HCT116 (cell line): ENCODE data around the gene CALCOCO1. TPM values are rescaled to one million over a fixed set of nuclear protein-coding genes. Genes with fewer than 3 reads are reported as not detected.

Experiments used
- ATAC-seq: fragments of 200-7000 bp; cut with Tn5 transposase; 2 replicates; pipeline ENCODE4 v1.9.1; 2020; ENCODE audit warnings: mild to moderate bottlenecking, moderate library complexity
- BruUV-seq: library from RNA; stranded (reverse); fragments of 400-500 nt; replicated peaks from 2 replicates; lab custom pipeline; 2021; lab: Mats Ljungman, UMichigan
- CTCF ChIA-PET: fragments of 300-600 bp; sonication (Branson Sonifier 250); formaldehyde crosslinking; loops from one replicate; lab custom pipeline; 2021; ENCODE audit warnings: antibody characterized with exemption; lab: Charles Lee
- POLR2A ChIA-PET: fragments of 300-600, 350-600 bp; sonication (Branson Sonifier 250); formaldehyde crosslinking; loops from one replicate; lab custom pipeline; 2021; ENCODE audit warnings: antibody characterized with exemption; lab: Charles Lee
- RAD21 ChIA-PET, 2 experiments: fragments of 300-600 bp; sonication (Branson Sonifier 250); formaldehyde crosslinking; loops; one replicate each; lab custom pipeline; 2023; ENCODE audit warnings: low total read pairs in 2 of 2; ENCODE audit not compliant: uncharacterized antibody in 2 of 2, unreplicated experiment in 2 of 2, low non-redundant PET in 1 of 2; lab: Charles Lee
- DNase-seq: peaks from one replicate; pipeline ENCODE4 v3.0.0-alpha.2; 2010; ENCODE audit warnings: low read depth, low spot score
- H2AFZ ChIP-seq: fragments of 200-600 bp; shearing (Covaris generic), sonication (generic); 2 replicates; pipeline ENCODE4 v1.6.1; 2017; ENCODE audit warnings: low read depth, mixed run types, mixed read lengths, antibody characterized with exemption, low read length; ENCODE audit not compliant: poor library complexity, severe bottlenecking
- H3K27ac ChIP-seq: 2 replicates; pipeline ENCODE4 v1.5.1; 2012; ENCODE audit warnings: low read depth, low read length
- H3K27me3 ChIP-seq: fragments of 200-600 bp; sonication (generic); 2 replicates; pipeline ENCODE4 v1.6.1; 2016; ENCODE audit warnings: mixed run types, low read length, mixed read lengths; ENCODE audit not compliant: insufficient read depth
- H3K36me3 ChIP-seq, 2 experiments: fragments of 200-500 bp in 1 of 2; fragments of 200-600 bp in 1 of 2; sonication (Bioruptor generic) in 1 of 2; sonication (generic) in 1 of 2; 2 replicates each; pipeline versions ENCODE4 v1.5.1 to v1.6.1; 2014 to 2016; ENCODE audit warnings: low read length in 2 of 2, inconsistent platforms in 1 of 2, mixed read lengths in 1 of 2, mixed run types in 1 of 2; ENCODE audit not compliant: insufficient read depth in 2 of 2, control insufficient read depth in 1 of 2
- H3K4me1 ChIP-seq, 2 experiments: fragments of 200-600 bp in 1 of 2; sonication (generic) in 1 of 2; 2 replicates each; pipeline versions ENCODE4 v1.5.1 to v1.6.1; 2012 to 2017; ENCODE audit warnings: low read length in 2 of 2, inconsistent platforms in 1 of 2, mild to moderate bottlenecking in 1 of 2, mixed read lengths in 1 of 2, mixed run types in 1 of 2, moderate library complexity in 1 of 2; ENCODE audit not compliant: insufficient read depth in 2 of 2, control insufficient read depth in 1 of 2
- H3K4me2 ChIP-seq: fragments of 200-600 bp; sonication (generic); 2 replicates; pipeline ENCODE4 v1.6.1; 2017; ENCODE audit warnings: mixed run types, low read length, mixed read lengths
- H3K4me3 ChIP-seq, 2 experiments: fragments of 200-600 bp in 1 of 2; sonication (generic) in 1 of 2; replicated peaks in 1 of 2; 2 replicates each; pipeline ENCODE4 v1.5.1; 2011 to 2016; ENCODE audit warnings: low read length in 2 of 2, control low read depth in 1 of 2, low read depth in 1 of 2, mild to moderate bottlenecking in 1 of 2, mixed read lengths in 1 of 2, mixed run types in 1 of 2
- H3K79me2 ChIP-seq: fragments of 200-600 bp; sonication (generic); 2 replicates; pipeline ENCODE4 v1.6.1; 2017; ENCODE audit warnings: mild to moderate bottlenecking, mixed run types, low read length, moderate library complexity, mixed read lengths; ENCODE audit not compliant: insufficient read depth
- H3K9ac ChIP-seq: fragments of 200-600 bp; sonication (generic); 2 replicates; pipeline ENCODE4 v1.6.1; 2016; ENCODE audit warnings: low read length, mixed read lengths
- H3K9me2 ChIP-seq: fragments of 200-600 bp; sonication (generic), shearing (Covaris generic); 2 replicates; pipeline ENCODE4 v1.6.1; 2017; ENCODE audit warnings: mixed run types, mild to moderate bottlenecking, moderate library complexity; ENCODE audit not compliant: insufficient read depth
- H3K9me3 ChIP-seq, 2 experiments: fragments of 200-500 bp in 1 of 2; fragments of 200-600 bp in 1 of 2; sonication (Bioruptor generic) in 1 of 2; sonication (generic) in 1 of 2; 2 replicates each; pipeline ENCODE4 v1.6.1; 2014 to 2017; ENCODE audit warnings: low read length in 2 of 2, mixed read lengths in 2 of 2, inconsistent platforms in 1 of 2, low read depth in 1 of 2, mild to moderate bottlenecking in 1 of 2, mixed run types in 1 of 2, moderate library complexity in 1 of 2; ENCODE audit not compliant: control insufficient read depth in 1 of 2, insufficient read depth in 1 of 2
- H4K20me1 ChIP-seq: fragments of 200-600 bp; sonication (generic), shearing (Covaris generic); 2 replicates; pipeline ENCODE4 v1.6.1; 2017; ENCODE audit warnings: mixed run types, mild to moderate bottlenecking, moderate library complexity; ENCODE audit not compliant: insufficient read depth
- CEBPB ChIP-seq: IDR thresholded peaks from 2 replicates; pipeline ENCODE4 v1.6.1; 2012; ENCODE audit warnings: low read depth
- EZH2phosphoT487 ChIP-seq: fragments of 200-600 bp; IDR thresholded peaks from 2 replicates; pipeline ENCODE4 v1.6.1; 2018; ENCODE audit warnings: antibody characterized with exemption, borderline replicate concordance
- FOSL1 ChIP-seq: IDR thresholded peaks from 2 replicates; pipeline ENCODE4 v1.6.1; 2012; ENCODE audit warnings: low read depth
- POLR2A ChIP-seq: IDR thresholded peaks from 2 replicates; pipeline ENCODE4 v1.7.0; 2011; ENCODE audit warnings: borderline replicate concordance; ENCODE audit not compliant: insufficient read depth, insufficient read length; ENCODE audit errors: extremely low read depth
- RAD21 ChIP-seq: IDR thresholded peaks from 2 replicates; pipeline ENCODE4 v1.6.1; 2012; ENCODE audit warnings: low read depth, mild to moderate bottlenecking
- REST ChIP-seq: IDR thresholded peaks from 2 replicates; pipeline ENCODE4 v1.6.1; 2012; ENCODE audit warnings: low read depth
- SP1 ChIP-seq: IDR thresholded peaks from 2 replicates; pipeline ENCODE4 v1.6.1; 2012; ENCODE audit warnings: low read depth
- TCF7L2 ChIP-seq: IDR thresholded peaks from 2 replicates; pipeline ENCODE4 v1.7.0; 2011; ENCODE audit warnings: borderline replicate concordance, inconsistent platforms; ENCODE audit not compliant: insufficient read depth, insufficient read length; ENCODE audit errors: extremely low read depth
- ZFX ChIP-seq: fragments of 450-650 bp; IDR thresholded peaks from 2 replicates; pipeline ENCODE4 v1.6.1; 2017
- intact Hi-C: fragments of 100-400 bp; cut with micrococcal nuclease; formaldehyde crosslinking; loops from 2 replicates; pipeline ENCODE4 v1.10.0; 2022
- total RNA-seq: library from RNA; stranded (reverse); gene quantifications from one replicate; pipeline ENCODE4 v1.2.1, GENCODE V29; 2021; ENCODE audit not compliant: unreplicated experiment
- TF ChIP-seq, protein P1 (sequence below): IDR thresholded peaks from 2 replicates; pipeline ENCODE4 v1.6.1; 2011; ENCODE audit warnings: mild to moderate bottlenecking, low read length, moderate library complexity; ENCODE audit not compliant: insufficient replicate concordance; ENCODE audit errors: extremely low read depth
- TF ChIP-seq, protein P2 (sequence below): IDR thresholded peaks from 2 replicates; pipeline ENCODE4 v1.6.1; 2012

The CALCOCO1 gene
- total RNA-seq, 1 experiment from 2014 or later: 42.6 TPM

- Histone ChIP-seq H3K4me3 (no peak overlapping the region), H3K9me3 (no peaks in the 10 kb centered on the region), H3K4me1 (peaks cover 3 to 8% of the 10 kb centered on the region in 2 experiments; a peak in 3 of 4 replicates), H4K20me1 (no peaks in the 10 kb centered on the region), H3K79me2 (no peaks in the 10 kb centered on the region), H3K4me2 (no peak overlapping the region), H2AFZ (no peak overlapping the region), H3K9me2 (no peaks in the 10 kb centered on the region), H3K36me3 (no peaks in the 10 kb centered on the region; a peak in 1 of 4 replicates), H3K9ac (no peak overlapping the region), H3K27ac (no peak overlapping the region), H3K27me3 (no peaks in the 10 kb centered on the region)
- no peak for ATAC-seq
- RAD21 ChIA-PET: no interaction called here
- BruUV-seq: no TSS peak
- POLR2A ChIA-PET: no interaction called here
- CTCF ChIA-PET: no interaction called here
- DNase-seq: no peak
- TF ChIP-seq RAD21: no peak
- no peak for TF ChIP-seq SP1
- no peak for TF ChIP-seq REST
- no peak for TF ChIP-seq ZFX
- TF ChIP-seq POLR2A: no peak
- TF ChIP-seq TCF7L2: no peak
- intact Hi-C loops: no loop called here
Observed at GRCh38 chr12:53720946-53721345, 6.3 kb downstream of the CALCOCO1 start.

- DNase-seq (no peak), ATAC-seq (no peak; the same call in 1 of the 2 replicates)
- Histone ChIP-seq H3K36me3 (no peaks in the 10 kb centered on the region; a peak in 1 of 4 replicates), H3K27ac (no peak overlapping the region), H3K79me2 (no peaks in the 10 kb centered on the region), H3K27me3 (no peaks in the 10 kb centered on the region), H3K9me3 (no peaks in the 10 kb centered on the region), H3K9me2 (no peaks in the 10 kb centered on the region), H3K4me3 (no peak overlapping the region), H3K4me1 (no peaks in the 10 kb centered on the region), H3K9ac (no peak overlapping the region), H4K20me1 (no peaks in the 10 kb centered on the region), H3K4me2 (no peak overlapping the region), H2AFZ (no peak overlapping the region)
- intact Hi-C loops: no loop called here
- POLR2A ChIA-PET: no interaction called here
- RAD21 ChIA-PET: no interaction called here
- BruUV-seq: no TSS peak
- CTCF ChIA-PET: no interaction called here
- TF ChIP-seq, protein P1, sequence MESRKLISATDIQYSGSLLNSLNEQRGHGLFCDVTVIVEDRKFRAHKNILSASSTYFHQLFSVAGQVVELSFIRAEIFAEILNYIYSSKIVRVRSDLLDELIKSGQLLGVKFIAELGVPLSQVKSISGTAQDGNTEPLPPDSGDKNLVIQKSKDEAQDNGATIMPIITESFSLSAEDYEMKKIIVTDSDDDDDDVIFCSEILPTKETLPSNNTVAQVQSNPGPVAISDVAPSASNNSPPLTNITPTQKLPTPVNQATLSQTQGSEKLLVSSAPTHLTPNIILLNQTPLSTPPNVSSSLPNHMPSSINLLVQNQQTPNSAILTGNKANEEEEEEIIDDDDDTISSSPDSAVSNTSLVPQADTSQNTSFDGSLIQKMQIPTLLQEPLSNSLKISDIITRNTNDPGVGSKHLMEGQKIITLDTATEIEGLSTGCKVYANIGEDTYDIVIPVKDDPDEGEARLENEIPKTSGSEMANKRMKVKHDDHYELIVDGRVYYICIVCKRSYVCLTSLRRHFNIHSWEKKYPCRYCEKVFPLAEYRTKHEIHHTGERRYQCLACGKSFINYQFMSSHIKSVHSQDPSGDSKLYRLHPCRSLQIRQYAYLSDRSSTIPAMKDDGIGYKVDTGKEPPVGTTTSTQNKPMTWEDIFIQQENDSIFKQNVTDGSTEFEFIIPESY: no peak
- TF ChIP-seq EZH2phosphoT487 (no peak), FOSL1 (no peak), ZFX (no peak), CEBPB (no peak), SP1 (no peak), RAD21 (no peak), REST (no peak)
- TF ChIP-seq, protein P2, sequence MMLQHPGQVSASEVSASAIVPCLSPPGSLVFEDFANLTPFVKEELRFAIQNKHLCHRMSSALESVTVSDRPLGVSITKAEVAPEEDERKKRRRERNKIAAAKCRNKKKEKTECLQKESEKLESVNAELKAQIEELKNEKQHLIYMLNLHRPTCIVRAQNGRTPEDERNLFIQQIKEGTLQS: no peak
Observed at GRCh38 chr12:53719649-53720048, 7.6 kb downstream of the CALCOCO1 start.
